ACC112 (cell line): ENCODE data around the gene PITHD1.

Experiments
- H2AFZ ChIP-seq: fragments of 200-600 bp; sonication (generic); one replicate; pipeline ENCODE4 v1.6.0; 2017; ENCODE audit warnings: antibody characterized with exemption, low read length; ENCODE audit not compliant: unreplicated experiment
- H3K27ac ChIP-seq: fragments of 200-600 bp; sonication (generic); 2 replicates; pipeline ENCODE4 v1.5.1; 2014; ENCODE audit warnings: low read depth, mild to moderate bottlenecking, antibody characterized with exemption, low read length, moderate library complexity
- H3K27me3 ChIP-seq: fragments of 200-600 bp; sonication (generic); 2 replicates; pipeline ENCODE4 v1.6.1; 2014; ENCODE audit warnings: mild to moderate bottlenecking, antibody characterized with exemption, low read length, moderate library complexity, mixed read lengths; ENCODE audit not compliant: insufficient read depth
- H3K36me3 ChIP-seq: fragments of 200-600 bp; sonication (generic); 2 replicates; pipeline ENCODE4 v1.6.1; 2016; ENCODE audit warnings: mild to moderate bottlenecking, antibody characterized with exemption, low read length, moderate library complexity, mixed read lengths; ENCODE audit not compliant: insufficient read depth
- H3K4me1 ChIP-seq: fragments of 200-600 bp; sonication (generic); one replicate; pipeline ENCODE4 v1.6.1; 2016; ENCODE audit warnings: low read length, mixed read lengths; ENCODE audit not compliant: insufficient read depth, unreplicated experiment, control insufficient read depth
- H3K4me3 ChIP-seq: fragments of 200-600 bp; sonication (generic); 2 replicates; pipeline ENCODE4 v1.5.1; 2014; ENCODE audit warnings: mild to moderate bottlenecking, low read depth, low read length
- H3K79me2 ChIP-seq: fragments of 200-600 bp; sonication (generic); one replicate; pipeline ENCODE4 v1.6.0; 2016; ENCODE audit warnings: low read length; ENCODE audit not compliant: control insufficient read depth, unreplicated experiment, insufficient read depth

Gene PITHD1

GRCh38 chr1:23751050-23751814 lies 27.0 kb upstream of the PITHD1 start:
- Histone ChIP-seq H3K27me3 (no peaks in the 10 kb centered on the region), H3K79me2 (peaks cover 51% of the 10 kb centered on the region)

GRCh38 chr1:23751815-23752200 lies 26.4 kb upstream of the PITHD1 start:
- Histone ChIP-seq H2AFZ (no peak overlapping the region), H3K4me3 (no peak overlapping the region), H3K79me2 (peaks cover 47% of the 10 kb centered on the region), H3K36me3 (peaks cover 49% of the 10 kb centered on the region), H3K4me1 (peaks cover 20% of the 10 kb centered on the region), H3K27ac (no peak overlapping the region), H3K27me3 (no peaks in the 10 kb centered on the region)

More at GRCh38 chr1:23751050-23751814, 27.0 kb upstream of the PITHD1 start:
- Histone ChIP-seq H2AFZ (no peak overlapping the region), H3K4me3 (no peak overlapping the region), H3K36me3 (peaks cover 46% of the 10 kb centered on the region), H3K4me1 (peaks cover 14% of the 10 kb centered on the region), H3K27ac (peak overlapping the region; percentile 11; the same call in 1 of the 2 replicates)

- peaks cover 36% of the 10 kb centered on the region for H3K79me2 ChIP-seq
- no peak overlapping the region for H3K27ac ChIP-seq
- peaks cover 53% of the 10 kb centered on the region for H3K36me3 ChIP-seq
- no peaks in the 10 kb centered on the region for H3K27me3 ChIP-seq
- H3K4me3 ChIP-seq = no peak overlapping the region
- peaks cover 14% of the 10 kb centered on the region for H3K4me1 ChIP-seq
- H2AFZ ChIP-seq = no peak overlapping the region
Measured at GRCh38 chr1:23752909-23753308, 25.3 kb upstream of the PITHD1 start.

DNA sequence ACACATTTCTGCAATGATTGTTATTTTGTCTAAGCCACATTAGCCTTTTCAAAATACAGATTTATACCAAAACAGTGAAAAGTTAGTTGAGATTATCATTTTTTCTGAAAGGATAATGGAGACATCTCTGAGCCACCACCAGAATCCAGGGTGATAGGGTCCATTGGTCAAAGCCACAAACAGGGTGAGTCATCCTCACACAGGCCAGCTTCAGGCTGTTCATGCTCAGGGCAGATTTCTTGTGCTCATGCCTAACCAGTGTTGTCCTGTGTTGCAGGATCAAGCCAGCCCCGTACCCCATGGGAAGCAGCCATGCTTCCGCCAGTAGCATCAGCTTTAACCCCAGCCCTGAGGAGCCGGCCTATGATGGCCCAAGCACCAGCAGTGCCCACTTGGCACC lies 21.5 kb upstream of the PITHD1 start:
- Histone ChIP-seq H3K4me1 (peaks cover 9% of the 10 kb centered on the region), H3K4me3 (no peak overlapping the region), H3K27ac (no peak overlapping the region), H2AFZ (no peak overlapping the region), H3K36me3 (peaks cover 66% of the 10 kb centered on the region), H3K27me3 (no peaks in the 10 kb centered on the region), H3K79me2 (peaks cover 5% of the 10 kb centered on the region)

GRCh38 chr1:23757812-23758211 lies 20.4 kb upstream of the PITHD1 start:
- Histone ChIP-seq H2AFZ (no peak overlapping the region), H3K27me3 (no peaks in the 10 kb centered on the region), H3K79me2 (no peaks in the 10 kb centered on the region), H3K36me3 (peaks cover 62% of the 10 kb centered on the region), H3K4me3 (no peak overlapping the region), H3K27ac (no peak overlapping the region), H3K4me1 (peaks cover 9% of the 10 kb centered on the region)

DNA sequence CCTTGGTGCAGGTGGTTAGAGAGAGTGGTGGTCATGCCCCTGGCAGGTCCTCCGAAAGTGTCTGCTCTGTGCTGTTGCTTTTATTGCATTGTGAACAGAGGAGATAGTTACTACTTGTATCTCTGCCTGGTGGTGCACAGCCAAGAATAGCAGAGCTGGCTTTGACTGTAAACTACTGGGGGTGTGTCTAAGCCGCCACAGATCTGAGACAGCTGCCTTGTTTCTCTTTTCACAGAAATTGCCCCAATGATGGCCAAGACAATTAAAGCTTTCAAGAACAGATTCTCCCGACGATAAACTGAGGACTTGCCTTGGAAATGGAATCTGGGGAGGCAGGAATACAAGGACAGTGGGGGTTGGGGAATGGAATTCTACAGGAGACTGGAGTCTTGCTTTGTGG lies 18.9 kb upstream of the PITHD1 start:
- Histone ChIP-seq H3K27ac (no peak overlapping the region), H3K79me2 (no peaks in the 10 kb centered on the region), H2AFZ (no peak overlapping the region), H3K36me3 (peaks cover 54% of the 10 kb centered on the region; the same call in 1 of the 2 replicates), H3K4me3 (no peak overlapping the region), H3K27me3 (no peaks in the 10 kb centered on the region), H3K4me1 (peaks cover 9% of the 10 kb centered on the region)

DNA sequence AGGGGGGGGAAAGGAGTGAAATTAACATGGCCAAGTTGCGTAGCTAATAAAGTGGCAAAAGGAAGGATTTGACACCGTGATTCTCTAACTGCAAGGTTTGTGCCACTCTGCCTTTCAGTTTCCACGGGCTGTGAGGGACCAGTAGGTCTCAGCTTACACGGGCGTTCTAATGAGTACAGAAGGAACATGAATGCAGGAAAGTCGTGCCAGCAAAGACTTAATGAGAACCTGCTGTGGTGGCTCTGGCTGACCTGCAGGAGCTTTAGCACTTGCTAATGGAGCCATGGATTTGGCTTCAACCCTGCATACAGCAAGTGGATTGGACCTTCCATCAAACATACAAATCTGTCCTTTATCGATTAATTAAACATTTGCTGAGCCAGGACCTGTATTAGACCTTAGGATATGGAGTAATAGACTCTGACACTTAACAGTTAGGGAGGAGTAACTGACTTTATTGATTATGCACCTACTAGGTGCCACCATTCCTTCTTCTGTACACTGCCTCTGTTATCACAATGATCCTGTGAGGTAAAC lies 15.1 kb upstream of the PITHD1 start:
- Histone ChIP-seq H2AFZ (no peak overlapping the region), H3K4me3 (no peak overlapping the region), H3K36me3 (peaks cover 32% of the 10 kb centered on the region; the same call in 1 of the 2 replicates), H3K79me2 (no peaks in the 10 kb centered on the region), H3K4me1 (no peaks in the 10 kb centered on the region), H3K27ac (no peak overlapping the region), H3K27me3 (no peaks in the 10 kb centered on the region)

GRCh38 chr1:23768733-23769132 lies 9.5 kb upstream of the PITHD1 start:
- Histone ChIP-seq H3K4me3 (no peak overlapping the region), H3K4me1 (no peaks in the 10 kb centered on the region), H3K27ac (no peak overlapping the region), H3K27me3 (no peaks in the 10 kb centered on the region), H3K79me2 (no peaks in the 10 kb centered on the region), H2AFZ (no peak overlapping the region), H3K36me3 (no peaks in the 10 kb centered on the region)

DNA sequence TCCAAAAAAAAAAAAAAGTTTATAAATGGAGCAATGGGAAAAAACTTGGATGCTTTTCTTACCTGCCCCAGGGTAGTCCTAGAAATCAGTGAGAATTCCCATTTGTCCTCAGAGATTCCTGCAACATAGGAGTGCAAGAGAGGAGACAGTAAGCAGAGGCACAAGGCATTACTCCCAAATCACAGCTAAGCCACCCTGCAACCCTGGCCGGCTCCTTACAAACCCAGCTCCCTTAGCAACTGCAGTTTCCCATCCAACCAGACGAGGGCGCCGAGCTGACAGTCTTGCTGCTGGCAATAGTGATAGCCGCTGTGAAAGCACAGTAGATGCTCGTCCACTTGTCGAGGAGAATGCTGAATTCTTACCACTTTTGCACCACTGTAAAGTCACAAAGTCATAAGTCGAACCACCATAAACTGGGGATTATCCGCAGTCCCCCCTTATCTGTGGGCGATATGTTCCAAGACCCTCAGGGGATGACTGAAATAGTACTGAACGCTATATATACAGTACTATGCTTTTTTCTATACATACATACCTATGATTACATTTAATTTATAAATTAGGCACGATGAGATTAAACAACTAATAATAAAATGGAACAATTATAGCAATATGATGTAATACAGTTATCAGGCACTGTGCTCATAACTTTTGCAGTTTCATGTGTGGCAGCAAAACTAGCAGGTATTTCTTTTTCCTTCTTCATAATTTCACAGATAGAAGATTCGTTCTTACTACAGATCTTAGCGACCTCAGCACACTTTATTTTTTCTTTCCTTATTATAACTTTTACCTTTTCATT lies 6.0 kb upstream of the PITHD1 start:
- no peaks in the 10 kb centered on the region for H3K36me3 ChIP-seq
- no peaks in the 10 kb centered on the region for H3K27me3 ChIP-seq
- peaks cover 5% of the 10 kb centered on the region for H3K4me1 ChIP-seq
- no peak overlapping the region for H3K27ac ChIP-seq
- H2AFZ ChIP-seq = no peak overlapping the region
- no peak overlapping the region for H3K4me3 ChIP-seq
- peaks cover 9% of the 10 kb centered on the region for H3K79me2 ChIP-seq

DNA sequence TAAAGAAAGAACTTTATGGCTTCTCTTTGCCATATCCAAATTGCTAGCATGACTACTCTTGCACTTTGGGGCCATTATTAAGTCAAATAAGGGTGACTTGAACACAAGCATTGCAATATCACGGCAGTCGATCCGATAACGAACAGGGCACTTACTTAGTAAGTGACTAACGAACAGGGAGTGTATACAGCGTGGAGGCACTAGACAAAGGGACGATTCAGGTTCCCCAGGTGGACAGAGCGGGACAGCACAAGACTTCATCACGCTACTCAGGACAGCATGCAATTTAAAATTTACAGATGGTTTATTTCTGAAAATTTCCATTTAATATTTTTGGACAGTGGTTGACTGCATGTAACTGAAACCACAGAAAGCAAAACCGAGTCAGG lies 5.4 kb upstream of the PITHD1 start:
- Histone ChIP-seq H3K36me3 (no peaks in the 10 kb centered on the region), H3K4me1 (peaks cover 9% of the 10 kb centered on the region), H3K27me3 (no peaks in the 10 kb centered on the region), H3K4me3 (no peak overlapping the region), H3K27ac (no peak overlapping the region), H3K79me2 (peaks cover 14% of the 10 kb centered on the region), H2AFZ (no peak overlapping the region)
